HCT116 (cell line): ENCODE results near the gene ARL2BP. TPM values are rescaled to one million over a fixed set of nuclear protein-coding genes. Genes with fewer than 3 reads are reported as not detected.

Experiments used
- ATAC-seq: fragments of 200-7000 bp; cut with Tn5 transposase; 2 replicates; pipeline ENCODE4 v1.9.1; 2020; ENCODE audit warnings: mild to moderate bottlenecking, moderate library complexity
- BruUV-seq: library from RNA; stranded (reverse); fragments of 400-500 nt; replicated peaks from 2 replicates; lab custom pipeline; 2021; lab: Mats Ljungman, UMichigan
- CTCF ChIA-PET: fragments of 300-600 bp; sonication (Branson Sonifier 250); formaldehyde crosslinking; loops from one replicate; lab custom pipeline; 2021; ENCODE audit warnings: antibody characterized with exemption; lab: Charles Lee
- POLR2A ChIA-PET: fragments of 300-600, 350-600 bp; sonication (Branson Sonifier 250); formaldehyde crosslinking; loops from one replicate; lab custom pipeline; 2021; ENCODE audit warnings: antibody characterized with exemption; lab: Charles Lee
- RAD21 ChIA-PET, 2 experiments: fragments of 300-600 bp; sonication (Branson Sonifier 250); formaldehyde crosslinking; loops; one replicate each; lab custom pipeline; 2023; ENCODE audit warnings: low total read pairs in 2 of 2; ENCODE audit not compliant: uncharacterized antibody in 2 of 2, unreplicated experiment in 2 of 2, low non-redundant PET in 1 of 2; lab: Charles Lee
- DNase-seq: peaks from one replicate; pipeline ENCODE4 v3.0.0-alpha.2; 2010; ENCODE audit warnings: low read depth, low spot score
- H2AFZ ChIP-seq: fragments of 200-600 bp; shearing (Covaris generic), sonication (generic); 2 replicates; pipeline ENCODE4 v1.6.1; 2017; ENCODE audit warnings: low read depth, mixed run types, mixed read lengths, antibody characterized with exemption, low read length; ENCODE audit not compliant: poor library complexity, severe bottlenecking
- H3K27ac ChIP-seq: 2 replicates; pipeline ENCODE4 v1.5.1; 2012; ENCODE audit warnings: low read depth, low read length
- H3K27me3 ChIP-seq: fragments of 200-600 bp; sonication (generic); 2 replicates; pipeline ENCODE4 v1.6.1; 2016; ENCODE audit warnings: mixed run types, low read length, mixed read lengths; ENCODE audit not compliant: insufficient read depth
- H3K36me3 ChIP-seq, 2 experiments: fragments of 200-500 bp in 1 of 2; fragments of 200-600 bp in 1 of 2; sonication (Bioruptor generic) in 1 of 2; sonication (generic) in 1 of 2; 2 replicates each; pipeline versions ENCODE4 v1.5.1 to v1.6.1; 2014 to 2016; ENCODE audit warnings: low read length in 2 of 2, inconsistent platforms in 1 of 2, mixed read lengths in 1 of 2, mixed run types in 1 of 2; ENCODE audit not compliant: insufficient read depth in 2 of 2, control insufficient read depth in 1 of 2
- H3K4me1 ChIP-seq, 2 experiments: fragments of 200-600 bp in 1 of 2; sonication (generic) in 1 of 2; 2 replicates each; pipeline versions ENCODE4 v1.5.1 to v1.6.1; 2012 to 2017; ENCODE audit warnings: low read length in 2 of 2, inconsistent platforms in 1 of 2, mild to moderate bottlenecking in 1 of 2, mixed read lengths in 1 of 2, mixed run types in 1 of 2, moderate library complexity in 1 of 2; ENCODE audit not compliant: insufficient read depth in 2 of 2, control insufficient read depth in 1 of 2
- H3K4me2 ChIP-seq: fragments of 200-600 bp; sonication (generic); 2 replicates; pipeline ENCODE4 v1.6.1; 2017; ENCODE audit warnings: mixed run types, low read length, mixed read lengths
- H3K4me3 ChIP-seq, 2 experiments: fragments of 200-600 bp in 1 of 2; sonication (generic) in 1 of 2; replicated peaks in 1 of 2; 2 replicates each; pipeline ENCODE4 v1.5.1; 2011 to 2016; ENCODE audit warnings: low read length in 2 of 2, control low read depth in 1 of 2, low read depth in 1 of 2, mild to moderate bottlenecking in 1 of 2, mixed read lengths in 1 of 2, mixed run types in 1 of 2
- H3K79me2 ChIP-seq: fragments of 200-600 bp; sonication (generic); 2 replicates; pipeline ENCODE4 v1.6.1; 2017; ENCODE audit warnings: mild to moderate bottlenecking, mixed run types, low read length, moderate library complexity, mixed read lengths; ENCODE audit not compliant: insufficient read depth
- H3K9ac ChIP-seq: fragments of 200-600 bp; sonication (generic); 2 replicates; pipeline ENCODE4 v1.6.1; 2016; ENCODE audit warnings: low read length, mixed read lengths
- H3K9me2 ChIP-seq: fragments of 200-600 bp; sonication (generic), shearing (Covaris generic); 2 replicates; pipeline ENCODE4 v1.6.1; 2017; ENCODE audit warnings: mixed run types, mild to moderate bottlenecking, moderate library complexity; ENCODE audit not compliant: insufficient read depth
- H3K9me3 ChIP-seq, 2 experiments: fragments of 200-500 bp in 1 of 2; fragments of 200-600 bp in 1 of 2; sonication (Bioruptor generic) in 1 of 2; sonication (generic) in 1 of 2; 2 replicates each; pipeline ENCODE4 v1.6.1; 2014 to 2017; ENCODE audit warnings: low read length in 2 of 2, mixed read lengths in 2 of 2, inconsistent platforms in 1 of 2, low read depth in 1 of 2, mild to moderate bottlenecking in 1 of 2, mixed run types in 1 of 2, moderate library complexity in 1 of 2; ENCODE audit not compliant: control insufficient read depth in 1 of 2, insufficient read depth in 1 of 2
- H4K20me1 ChIP-seq: fragments of 200-600 bp; sonication (generic), shearing (Covaris generic); 2 replicates; pipeline ENCODE4 v1.6.1; 2017; ENCODE audit warnings: mixed run types, mild to moderate bottlenecking, moderate library complexity; ENCODE audit not compliant: insufficient read depth
- CBX3 ChIP-seq: IDR thresholded peaks from 2 replicates; pipeline ENCODE4 v1.6.1; 2012; ENCODE audit warnings: low read depth
- EGR1 ChIP-seq: IDR thresholded peaks from 2 replicates; pipeline ENCODE4 v1.6.1; 2012; ENCODE audit warnings: low read depth
- EZH2 ChIP-seq: fragments of 200-600 bp; sonication (generic); IDR thresholded peaks from 2 replicates; pipeline ENCODE4 v1.6.1; 2017; ENCODE audit warnings: antibody characterized with exemption, mixed run types
- EZH2phosphoT487 ChIP-seq: fragments of 200-600 bp; IDR thresholded peaks from 2 replicates; pipeline ENCODE4 v1.6.1; 2018; ENCODE audit warnings: antibody characterized with exemption, borderline replicate concordance
- FOSL1 ChIP-seq: IDR thresholded peaks from 2 replicates; pipeline ENCODE4 v1.6.1; 2012; ENCODE audit warnings: low read depth
- POLR2A ChIP-seq: IDR thresholded peaks from 2 replicates; pipeline ENCODE4 v1.7.0; 2011; ENCODE audit warnings: borderline replicate concordance; ENCODE audit not compliant: insufficient read depth, insufficient read length; ENCODE audit errors: extremely low read depth
- POLR2AphosphoS5 ChIP-seq: IDR thresholded peaks from 2 replicates; pipeline ENCODE4 v1.6.1; 2011; ENCODE audit warnings: mild to moderate bottlenecking, low read depth, low read length, moderate library complexity
- SIN3A ChIP-seq: IDR thresholded peaks from 2 replicates; pipeline ENCODE4 v1.6.1; 2012; ENCODE audit warnings: low read depth
- SP1 ChIP-seq: IDR thresholded peaks from 2 replicates; pipeline ENCODE4 v1.6.1; 2012; ENCODE audit warnings: low read depth
- ZBTB33 ChIP-seq: IDR thresholded peaks from 2 replicates; pipeline ENCODE4 v1.6.1; 2011; ENCODE audit warnings: mild to moderate bottlenecking, low read length, moderate library complexity; ENCODE audit not compliant: insufficient replicate concordance; ENCODE audit errors: extremely low read depth
- intact Hi-C: fragments of 100-400 bp; cut with micrococcal nuclease; formaldehyde crosslinking; loops from 2 replicates; pipeline ENCODE4 v1.10.0; 2022
- total RNA-seq: library from RNA; stranded (reverse); gene quantifications from one replicate; pipeline ENCODE4 v1.2.1, GENCODE V29; 2021; ENCODE audit not compliant: unreplicated experiment
- TF ChIP-seq, protein P1 (sequence below): IDR thresholded peaks from 2 replicates; pipeline ENCODE4 v1.6.1; 2012; ENCODE audit warnings: low read depth

The ARL2BP gene
- total RNA-seq, 1 experiment from 2014 or later = 28.8 TPM

DNA sequence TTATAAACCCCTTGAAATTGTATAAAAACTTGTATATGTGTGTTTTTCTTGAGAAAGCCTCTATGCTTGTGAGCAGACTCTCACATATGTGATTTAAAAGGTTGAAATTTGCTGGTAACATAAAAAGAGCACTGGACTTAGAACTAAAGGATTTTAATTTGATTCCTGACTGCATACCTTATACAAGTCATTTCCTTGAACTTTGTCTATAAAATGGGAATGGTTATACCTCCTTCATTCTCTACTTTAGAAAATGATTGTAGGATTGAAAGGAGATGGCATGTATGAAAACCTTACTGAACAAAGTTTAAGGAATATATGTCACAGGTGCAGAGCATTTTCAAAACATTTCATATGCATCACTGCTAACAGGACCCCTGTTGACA is 10.4 kb upstream of the ARL2BP start (continued):
- TF ChIP-seq EZH2phosphoT487 (no peak), POLR2AphosphoS5 (no peak), SP1 (no peak)

DNA sequence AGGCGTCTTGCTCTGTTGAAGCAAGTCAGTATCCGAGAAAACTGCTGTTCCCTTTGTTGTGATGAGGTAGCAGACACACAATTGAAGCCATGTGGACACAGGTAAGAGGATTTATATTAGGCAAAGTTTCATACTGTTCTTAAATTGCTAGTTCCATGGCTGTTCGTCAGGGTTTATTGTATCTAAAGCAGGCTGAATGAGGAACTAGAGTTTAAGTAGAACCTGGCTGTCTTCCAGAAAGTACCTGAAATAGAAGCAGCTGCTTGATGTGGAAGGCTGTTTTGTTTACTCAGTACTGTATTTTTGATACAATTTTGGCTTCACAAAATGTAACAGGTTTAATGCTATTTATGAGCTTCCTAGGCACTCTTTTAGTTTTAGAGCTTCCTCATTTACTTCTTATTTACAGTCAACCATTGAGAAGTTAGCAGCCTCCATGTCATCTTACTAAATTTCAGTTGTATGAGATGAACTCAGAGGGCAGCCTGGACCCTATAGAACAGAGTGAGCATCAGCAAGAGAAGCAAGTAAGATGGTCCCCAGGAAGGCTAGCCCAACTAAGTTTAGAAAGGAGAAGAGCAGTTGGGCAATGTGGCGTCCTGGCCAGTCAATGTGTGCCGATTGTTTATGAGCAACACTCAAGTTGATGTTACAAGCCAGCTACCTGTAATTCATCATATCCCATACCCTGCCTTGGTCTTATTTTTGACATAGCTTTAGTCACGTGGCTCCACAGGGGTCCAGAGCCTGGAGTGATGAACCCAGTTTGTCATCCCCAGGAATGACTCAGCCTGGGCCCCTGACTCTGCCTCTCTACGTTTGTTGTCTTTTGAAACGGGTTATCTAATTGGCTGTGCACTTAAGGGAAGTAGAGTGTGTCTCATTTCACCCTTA is 9.7 kb upstream of the ARL2BP start:
- Histone ChIP-seq H3K9ac (no peak overlapping the region), H3K79me2 (no peaks in the 10 kb centered on the region), H3K4me3 (no peak overlapping the region), H4K20me1 (no peaks in the 10 kb centered on the region), H3K4me1 (peaks cover 0 to 13% of the 10 kb centered on the region in 2 experiments; a peak in 2 of 4 replicates), H3K27ac (no peak overlapping the region), H3K4me2 (peak overlapping the region; percentile 5; the same call in 1 of the 2 replicates), H3K9me2 (no peaks in the 10 kb centered on the region), H2AFZ (no peak overlapping the region), H3K27me3 (no peaks in the 10 kb centered on the region), H3K9me3 (no peaks in the 10 kb centered on the region), H3K36me3 (peaks cover 12 to 38% of the 10 kb centered on the region in 2 experiments; a peak in 3 of 4 replicates)
- DNase-seq (no peak), ATAC-seq (peak; percentile 50; the same call in 1 of the 2 replicates)
- 0 out of 2 replicates have a peak, but pooled peaks have one; percentile 18 for TF ChIP-seq FOSL1
- no peak for TF ChIP-seq CBX3
- TF ChIP-seq POLR2A = no peak
- POLR2A ChIA-PET = interaction anchor here (0.6 kb wide), 1 partner anchor 90 kb away, joined by 4 read pairs; no protein-coding TSS in a partner anchor
- RAD21 ChIA-PET = no interaction called here
- no TSS peak for BruUV-seq
- intact Hi-C loops = no loop called here
- CTCF ChIA-PET = no interaction called here

GRCh38 chr16:57236022-57236350 is 9.1 kb upstream of the ARL2BP start:
- intact Hi-C loops = no loop called here
- Histone ChIP-seq H2AFZ (no peak overlapping the region), H3K9ac (no peak overlapping the region), H3K27ac (no peak overlapping the region), H3K4me1 (peaks cover 0 to 13% of the 10 kb centered on the region in 2 experiments; a peak in 2 of 4 replicates), H3K79me2 (no peaks in the 10 kb centered on the region), H4K20me1 (no peaks in the 10 kb centered on the region), H3K36me3 (peaks cover 12 to 32% of the 10 kb centered on the region in 2 experiments; a peak in 3 of 4 replicates), H3K4me2 (peak overlapping the region; percentile 5; the same call in 1 of the 2 replicates), H3K9me3 (no peaks in the 10 kb centered on the region), H3K27me3 (no peaks in the 10 kb centered on the region), H3K4me3 (no peak overlapping the region), H3K9me2 (no peaks in the 10 kb centered on the region)
- RAD21 ChIA-PET = no interaction called here
- BruUV-seq = no TSS peak
- CTCF ChIA-PET = no interaction called here
- ATAC-seq (no peak), DNase-seq (no peak)
- POLR2A ChIA-PET = interaction anchor here (0.6 kb wide), 1 partner anchor 89 kb away, joined by 4 read pairs; no protein-coding TSS in a partner anchor
- no peak for TF ChIP-seq ZBTB33
- TF ChIP-seq, protein P1, sequence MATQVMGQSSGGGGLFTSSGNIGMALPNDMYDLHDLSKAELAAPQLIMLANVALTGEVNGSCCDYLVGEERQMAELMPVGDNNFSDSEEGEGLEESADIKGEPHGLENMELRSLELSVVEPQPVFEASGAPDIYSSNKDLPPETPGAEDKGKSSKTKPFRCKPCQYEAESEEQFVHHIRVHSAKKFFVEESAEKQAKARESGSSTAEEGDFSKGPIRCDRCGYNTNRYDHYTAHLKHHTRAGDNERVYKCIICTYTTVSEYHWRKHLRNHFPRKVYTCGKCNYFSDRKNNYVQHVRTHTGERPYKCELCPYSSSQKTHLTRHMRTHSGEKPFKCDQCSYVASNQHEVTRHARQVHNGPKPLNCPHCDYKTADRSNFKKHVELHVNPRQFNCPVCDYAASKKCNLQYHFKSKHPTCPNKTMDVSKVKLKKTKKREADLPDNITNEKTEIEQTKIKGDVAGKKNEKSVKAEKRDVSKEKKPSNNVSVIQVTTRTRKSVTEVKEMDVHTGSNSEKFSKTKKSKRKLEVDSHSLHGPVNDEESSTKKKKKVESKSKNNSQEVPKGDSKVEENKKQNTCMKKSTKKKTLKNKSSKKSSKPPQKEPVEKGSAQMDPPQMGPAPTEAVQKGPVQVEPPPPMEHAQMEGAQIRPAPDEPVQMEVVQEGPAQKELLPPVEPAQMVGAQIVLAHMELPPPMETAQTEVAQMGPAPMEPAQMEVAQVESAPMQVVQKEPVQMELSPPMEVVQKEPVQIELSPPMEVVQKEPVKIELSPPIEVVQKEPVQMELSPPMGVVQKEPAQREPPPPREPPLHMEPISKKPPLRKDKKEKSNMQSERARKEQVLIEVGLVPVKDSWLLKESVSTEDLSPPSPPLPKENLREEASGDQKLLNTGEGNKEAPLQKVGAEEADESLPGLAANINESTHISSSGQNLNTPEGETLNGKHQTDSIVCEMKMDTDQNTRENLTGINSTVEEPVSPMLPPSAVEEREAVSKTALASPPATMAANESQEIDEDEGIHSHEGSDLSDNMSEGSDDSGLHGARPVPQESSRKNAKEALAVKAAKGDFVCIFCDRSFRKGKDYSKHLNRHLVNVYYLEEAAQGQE = no peak
- no peak for TF ChIP-seq EGR1
- TF ChIP-seq EZH2 = no peak
- no peak for TF ChIP-seq SIN3A
- TF ChIP-seq POLR2A = no peak
